Measurements from ENCODE around the gene ATP8A2.

DNA sequence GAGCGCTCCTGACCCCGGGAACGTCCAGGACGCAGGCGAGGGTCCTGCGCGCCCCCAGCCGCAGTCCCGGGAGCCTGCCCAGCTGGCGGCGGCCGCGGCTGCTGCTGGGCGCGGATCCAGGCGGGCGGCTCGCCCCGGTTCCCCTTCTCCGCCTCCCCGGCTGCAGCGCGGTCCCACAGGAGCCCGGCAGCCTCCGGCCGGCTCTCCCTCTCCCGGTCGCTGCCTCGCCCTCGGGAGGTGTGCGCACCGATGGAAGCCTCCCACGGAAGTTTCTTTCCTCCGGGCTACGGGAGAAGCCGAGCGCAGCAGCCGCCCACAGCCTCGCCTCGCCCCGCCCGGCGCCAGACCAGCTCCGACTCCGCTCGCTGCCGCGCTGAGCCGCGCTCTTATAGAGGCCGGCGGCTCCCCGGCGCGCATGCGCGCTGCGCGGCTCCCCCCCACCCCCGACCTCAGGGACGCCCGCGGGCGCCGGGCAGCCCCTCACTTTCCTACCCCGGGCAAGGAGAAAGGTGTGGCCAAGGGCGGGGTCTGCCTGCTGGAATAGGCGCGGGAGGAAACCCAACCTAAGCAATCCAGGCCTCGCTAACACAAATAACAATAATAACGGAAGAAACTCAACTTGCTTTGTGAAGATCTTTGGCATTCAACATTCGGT lies 680.0 kb downstream of the ATP8A2 start, which contains the start of gene SHISA2:
- TF ChIP-seq, protein P1, sequence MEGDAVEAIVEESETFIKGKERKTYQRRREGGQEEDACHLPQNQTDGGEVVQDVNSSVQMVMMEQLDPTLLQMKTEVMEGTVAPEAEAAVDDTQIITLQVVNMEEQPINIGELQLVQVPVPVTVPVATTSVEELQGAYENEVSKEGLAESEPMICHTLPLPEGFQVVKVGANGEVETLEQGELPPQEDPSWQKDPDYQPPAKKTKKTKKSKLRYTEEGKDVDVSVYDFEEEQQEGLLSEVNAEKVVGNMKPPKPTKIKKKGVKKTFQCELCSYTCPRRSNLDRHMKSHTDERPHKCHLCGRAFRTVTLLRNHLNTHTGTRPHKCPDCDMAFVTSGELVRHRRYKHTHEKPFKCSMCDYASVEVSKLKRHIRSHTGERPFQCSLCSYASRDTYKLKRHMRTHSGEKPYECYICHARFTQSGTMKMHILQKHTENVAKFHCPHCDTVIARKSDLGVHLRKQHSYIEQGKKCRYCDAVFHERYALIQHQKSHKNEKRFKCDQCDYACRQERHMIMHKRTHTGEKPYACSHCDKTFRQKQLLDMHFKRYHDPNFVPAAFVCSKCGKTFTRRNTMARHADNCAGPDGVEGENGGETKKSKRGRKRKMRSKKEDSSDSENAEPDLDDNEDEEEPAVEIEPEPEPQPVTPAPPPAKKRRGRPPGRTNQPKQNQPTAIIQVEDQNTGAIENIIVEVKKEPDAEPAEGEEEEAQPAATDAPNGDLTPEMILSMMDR (IDR thresholded peaks at IDR 0.05; ENCODE audit: low read depth, low read length), result no peak
- TF ChIP-seq POLR2A (IDR thresholded peaks at IDR 0.05; ENCODE audit: extremely low read depth, insufficient read length) (peak; percentile 67), MYC (IDR thresholded peaks at IDR 0.05; ENCODE audit: low read depth, low read length) (no peak)
- TF ChIP-seq, protein P2, sequence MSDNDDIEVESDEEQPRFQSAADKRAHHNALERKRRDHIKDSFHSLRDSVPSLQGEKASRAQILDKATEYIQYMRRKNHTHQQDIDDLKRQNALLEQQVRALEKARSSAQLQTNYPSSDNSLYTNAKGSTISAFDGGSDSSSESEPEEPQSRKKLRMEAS (IDR thresholded peaks at IDR 0.05; ENCODE audit: low read depth, low read length), result no peak

Measured in NB4 (cell line).